ENCODE measurements around the gene FRMD1. TPM values are rescaled to one million over a fixed set of nuclear protein-coding genes. Genes with fewer than 3 reads are reported as not detected.

FRMD1 gene
- total and polyA plus RNA-seq, 10 of the 15 experiments (the other 5 are each of a cell fraction or from before 2014, with no cell fraction given), result not detected

GRCh38 chr6:168011291-168011690, 67.7 kb downstream of the FRMD1 start (continued):
- TF ChIP-seq ZNF687 (IDR thresholded peaks at IDR 0.05), result no peak
- no peak for TF ChIP-seq CTCF (IDR thresholded peaks at IDR 0.05 in 2 of 3, conservative IDR thresholded peaks at IDR 0.05 in 1 of 3; ENCODE audit: control insufficient read depth in 2 of 3, extremely low read depth in 1 of 3, insufficient read depth in 1 of 3, low read depth in 3 of 3, low read length in 3 of 3)
- no peak for TF ChIP-seq SMAD5 (IDR thresholded peaks at IDR 0.05; ENCODE audit: low read depth)

GRCh38 chr6:168009331-168009730, 69.7 kb downstream of the FRMD1 start:
- Histone ChIP-seq H3K4me2 (ENCODE audit: control insufficient read depth, insufficient read depth) (no peak overlapping the region), H4K20me1 (ENCODE audit: control insufficient read depth, insufficient read depth) (no peaks in the 10 kb centered on the region), H2AFZ (ENCODE audit: control insufficient read depth, low read depth, low read length) (no peak overlapping the region), H3K4me1 (ENCODE audit: control insufficient read depth, insufficient read depth, low read length) (no peaks in the 10 kb centered on the region), H3K27me3 (replicated peaks in 1 of 2; ENCODE audit: control insufficient read depth in 2 of 2, insufficient read depth in 2 of 2, low read length in 1 of 2) (no peaks in the 10 kb centered on the region; a peak in 1 of 4 replicates), H3K9ac (ENCODE audit: control insufficient read depth, insufficient read depth, low read length) (no peak overlapping the region), H3K36me3 (ENCODE audit: control insufficient read depth in 2 of 2, insufficient read depth in 2 of 2, low read length in 1 of 2) (no peaks in the 10 kb centered on the region), H3K4me3 (no peak overlapping the region), H3K27ac (ENCODE audit: control insufficient read depth, insufficient read depth) (no peak overlapping the region), H3K79me2 (ENCODE audit: control insufficient read depth, insufficient read depth, low read length) (no peaks in the 10 kb centered on the region), H3K9me3 (replicated peaks; ENCODE audit: control insufficient read depth, insufficient read depth, low read length) (peaks cover 1% of the 10 kb centered on the region)
- no peak for DNase-seq (ENCODE audit: low read depth, low spot score)
- ChIA-PET SMC1A (ENCODE audit: uncharacterized antibody, unreplicated experiment) (no interaction called here), RAD21 (ENCODE audit: unreplicated experiment) (no interaction called here), POLR2A (no interaction called here), CTCF (no interaction called here)
- in situ Hi-C loops (cut with MboI), result no loop called here
- intact Hi-C loops (cut with micrococcal nuclease; ENCODE audit: unreplicated experiment), result no loop called here
- FAIRE-seq, result no peak
- BruUV-seq (replicated peaks), result no TSS peak
- no peak for ATAC-seq
- 7% methylated on average over 3 of the region's 3 CpGs for WGBS (ENCODE audit: insufficient coverage, insufficient replicate concordance, low lambda C conversion rate, missing lambda C conversion rate)
- TF ChIP-seq GABPA (IDR thresholded peaks at IDR 0.05; ENCODE audit: low read depth) (no peak), SP1 (IDR thresholded peaks at IDR 0.05; ENCODE audit: low read depth, low read length) (no peak), SIN3A (IDR thresholded peaks at IDR 0.05; ENCODE audit: low read depth, low read length) (no peak), ESRRA (IDR thresholded peaks at IDR 0.05; ENCODE audit: low read length) (no peak), POU2F2 (IDR thresholded peaks at IDR 0.05; ENCODE audit: borderline replicate concordance, low read depth, low read length) (no peak), EZH2 (IDR thresholded peaks at IDR 0.05; ENCODE audit: borderline replicate concordance, control insufficient read depth, low read depth, low read length) (no peak), SMAD1 (IDR thresholded peaks at IDR 0.05; ENCODE audit: low read depth, partially characterized antibody) (no peak), GATAD2B (conservative IDR thresholded peaks at IDR 0.05; ENCODE audit: low read depth) (no peak), NR2C2 (IDR thresholded peaks at IDR 0.05; ENCODE audit: borderline replicate concordance, control insufficient read depth, insufficient read length, low read depth) (no peak), NR2C1 (IDR thresholded peaks at IDR 0.05) (no peak), IKZF1 (conservative IDR thresholded peaks at IDR 0.05) (no peak), ZBTB11 (CRISPR knock-in tag; IDR thresholded peaks at IDR 0.05) (no peak)
